ENCODE data around the gene TDRKH. TPM values are rescaled to one million over a fixed set of nuclear protein-coding genes. Genes with fewer than 3 reads are reported as not detected.
A peak's percentile ranks its signal among the peaks of the same experiment; 100 is the strongest.
"Not testable (repeated sequence)": the region's sequence is repeated elsewhere in the genome, so short reads cannot be mapped to it uniquely, and the experiment has no call there.

Gene TDRKH
- total RNA-seq, 1 donor from 2014 or later: 4.7 TPM

DNA sequence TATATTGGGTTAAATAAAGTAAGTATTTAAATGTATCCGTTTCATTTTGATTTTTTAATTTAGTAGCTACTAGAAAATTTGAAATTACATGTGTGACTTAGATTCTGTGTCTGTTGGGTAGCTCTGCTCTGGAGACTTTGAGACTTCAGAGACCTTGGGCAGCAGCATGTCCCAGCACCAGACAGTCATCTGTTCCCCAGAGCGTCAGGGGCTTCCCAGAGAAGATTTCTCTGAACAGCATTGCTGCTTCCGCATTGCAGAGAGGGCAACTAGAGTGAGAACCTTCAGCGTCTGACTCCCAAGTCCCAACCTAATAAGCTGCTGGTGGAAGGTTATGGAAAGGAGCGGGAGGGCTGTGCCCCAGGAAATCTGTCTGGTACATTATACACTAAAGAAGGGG, 8.3 kb upstream of the TDRKH start:
- H3K4me3 ChIP-seq (ENCODE audit: low read length in 3 of 3): no peak overlapping the region
- no peak overlapping the region for H3K9ac ChIP-seq (ENCODE audit: low read depth in 1 of 3, low read length in 3 of 3)
- H3K27me3 ChIP-seq (ENCODE audit: control insufficient read depth in 3 of 3, insufficient read depth in 3 of 3, low read length in 3 of 3): peaks cover 2 to 9% (median 3%) of the 10 kb centered on the region in 3 donors
- no peak overlapping the region for H3K27ac ChIP-seq (ENCODE audit: low read depth, low read length)
- H3K9me3 ChIP-seq (ENCODE audit: control insufficient read depth in 3 of 3, low read length in 3 of 3): no peaks in the 10 kb centered on the region
- peaks cover 0 to 2% (median 0%) of the 10 kb centered on the region in 3 donors for H3K36me3 ChIP-seq (ENCODE audit: control insufficient read depth in 3 of 3, insufficient read depth in 3 of 3, low read length in 3 of 3)
- peaks cover 0 to 19% (median 12%) of the 10 kb centered on the region in 3 donors for H3K4me1 ChIP-seq (ENCODE audit: control insufficient read depth in 3 of 3, insufficient read depth in 3 of 3, low read length in 3 of 3)

- Histone ChIP-seq H3K4me3 (ENCODE audit: low read length in 3 of 3) (peak overlapping the region; percentile 85 to 99 (median 98)), H3K4me1 (ENCODE audit: control insufficient read depth in 3 of 3, insufficient read depth in 3 of 3, low read length in 3 of 3) (peaks cover 8 to 18% (median 9%) of the 10 kb centered on the region in 3 donors), H3K9ac (ENCODE audit: low read depth in 1 of 3, low read length in 3 of 3) (peak overlapping the region; percentile 75 to 84 (median 79)), H3K9me3 (ENCODE audit: control insufficient read depth in 3 of 3, low read length in 3 of 3) (no peaks in the 10 kb centered on the region), H3K27me3 (ENCODE audit: control insufficient read depth in 3 of 3, insufficient read depth in 3 of 3, low read length in 3 of 3) (no peaks in the 10 kb centered on the region), H3K36me3 (ENCODE audit: control insufficient read depth in 3 of 3, insufficient read depth in 3 of 3, low read length in 3 of 3) (no peaks in the 10 kb centered on the region), H3K27ac (ENCODE audit: low read depth, low read length) (peak overlapping the region; percentile 54)
These were observed 796 bp upstream of the TDRKH start for GRCh38 chr1:151790940-151791651.

GRCh38 chr1:151787689-151788088, 2.6 kb downstream of the TDRKH start:
- H3K4me3 ChIP-seq (ENCODE audit: low read length in 3 of 3): no peak overlapping the region
- H3K36me3 ChIP-seq (ENCODE audit: control insufficient read depth in 3 of 3, insufficient read depth in 3 of 3, low read length in 3 of 3): no peaks in the 10 kb centered on the region
- no peak overlapping the region for H3K27ac ChIP-seq (ENCODE audit: low read depth, low read length)
- H3K27me3 ChIP-seq (ENCODE audit: control insufficient read depth in 3 of 3, insufficient read depth in 3 of 3, low read length in 3 of 3): no peaks in the 10 kb centered on the region
- H3K9me3 ChIP-seq (ENCODE audit: control insufficient read depth in 3 of 3, low read length in 3 of 3): no peaks in the 10 kb centered on the region
- peaks cover 8 to 18% (median 9%) of the 10 kb centered on the region in 3 donors for H3K4me1 ChIP-seq (ENCODE audit: control insufficient read depth in 3 of 3, insufficient read depth in 3 of 3, low read length in 3 of 3)
- H3K9ac ChIP-seq (ENCODE audit: low read depth in 1 of 3, low read length in 3 of 3): no peak overlapping the region

DNA sequence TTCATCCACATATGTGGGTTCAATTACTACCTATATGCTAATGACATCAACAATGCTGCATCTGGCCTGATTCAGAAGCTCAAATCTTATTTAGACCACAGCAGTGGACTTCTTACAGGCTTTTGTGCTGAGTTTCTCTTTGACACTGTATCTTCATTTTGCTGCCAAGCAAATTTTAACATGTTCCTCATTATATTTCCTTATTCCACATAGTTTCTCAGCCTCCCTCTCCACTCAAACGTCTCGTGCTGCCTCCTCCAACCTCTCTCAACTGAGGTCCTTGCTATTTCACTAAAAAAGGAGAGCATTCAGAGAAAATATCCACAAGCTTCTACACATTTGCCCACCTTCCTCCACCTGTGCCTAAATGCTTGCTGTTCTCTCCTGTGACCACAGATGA, 6.5 kb downstream of the TDRKH start:
- H3K9me3 ChIP-seq (ENCODE audit: control insufficient read depth in 3 of 3, low read length in 3 of 3): no peaks in the 10 kb centered on the region
- no peak overlapping the region for H3K27ac ChIP-seq (ENCODE audit: low read depth, low read length)
- peaks cover under 1 to 17% (median 16%) of the 10 kb centered on the region in 3 donors for H3K36me3 ChIP-seq (ENCODE audit: control insufficient read depth in 3 of 3, insufficient read depth in 3 of 3, low read length in 3 of 3)
- no peak overlapping the region for H3K4me3 ChIP-seq (ENCODE audit: low read length in 3 of 3)
- H3K27me3 ChIP-seq (ENCODE audit: control insufficient read depth in 3 of 3, insufficient read depth in 3 of 3, low read length in 3 of 3): no peaks in the 10 kb centered on the region
- H3K4me1 ChIP-seq (ENCODE audit: control insufficient read depth in 3 of 3, insufficient read depth in 3 of 3, low read length in 3 of 3): peaks cover 0 to 2% (median 0%) of the 10 kb centered on the region in 3 donors
- H3K9ac ChIP-seq (ENCODE audit: low read depth in 1 of 3, low read length in 3 of 3): no peak overlapping the region

DNA sequence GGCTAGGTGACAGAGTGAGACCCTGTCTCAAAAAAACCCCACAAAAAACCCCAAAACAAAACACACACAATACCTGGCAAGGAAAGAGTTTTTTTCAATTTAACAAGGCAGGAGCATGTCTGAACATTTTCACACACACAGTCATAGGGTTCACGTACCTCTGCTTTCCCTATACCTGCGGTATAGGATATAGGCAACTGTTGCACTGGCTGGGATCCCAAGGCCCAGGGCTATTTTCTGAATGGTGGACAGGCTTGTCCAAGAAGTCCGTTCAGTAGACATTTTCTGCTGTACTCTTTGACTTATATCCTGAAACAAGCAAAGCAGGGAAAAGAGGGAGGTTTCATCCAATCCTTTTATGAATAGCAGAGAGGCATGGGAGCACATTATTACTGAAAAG, 7.6 kb downstream of the TDRKH start:
- Histone ChIP-seq H3K27me3 (ENCODE audit: control insufficient read depth in 3 of 3, insufficient read depth in 3 of 3, low read length in 3 of 3) (no peaks in the 10 kb centered on the region), H3K4me3 (ENCODE audit: low read length in 3 of 3) (no peak overlapping the region), H3K4me1 (ENCODE audit: control insufficient read depth in 3 of 3, insufficient read depth in 3 of 3, low read length in 3 of 3) (no peaks in the 10 kb centered on the region), H3K9ac (ENCODE audit: low read depth in 1 of 3, low read length in 3 of 3) (no peak overlapping the region), H3K9me3 (ENCODE audit: control insufficient read depth in 3 of 3, low read length in 3 of 3) (no peaks in the 10 kb centered on the region), H3K27ac (ENCODE audit: low read depth, low read length) (no peak overlapping the region), H3K36me3 (ENCODE audit: control insufficient read depth in 3 of 3, insufficient read depth in 3 of 3, low read length in 3 of 3) (peaks cover 3 to 24% (median 20%) of the 10 kb centered on the region in 3 donors)

DNA sequence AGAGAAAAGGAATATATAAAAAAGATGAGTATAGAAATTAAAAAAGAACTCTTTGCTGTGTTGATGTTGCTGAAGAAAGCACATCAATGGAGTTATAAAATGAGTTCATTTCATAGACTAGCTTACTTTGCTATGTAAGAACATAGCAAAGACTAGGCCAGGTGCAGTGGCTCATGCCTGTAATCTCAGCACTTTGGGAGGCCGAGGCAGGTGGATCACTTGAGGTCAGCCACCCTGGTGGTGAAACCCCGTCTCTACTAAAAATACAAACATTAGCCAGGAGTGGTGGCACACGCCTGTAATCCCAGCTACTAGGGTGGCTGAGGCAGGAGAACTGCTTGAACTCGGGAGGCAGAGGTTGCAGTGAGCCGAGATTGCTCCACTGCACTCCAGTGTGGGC, 8.3 kb downstream of the TDRKH start:
- not testable (repeated sequence) for H3K9me3 ChIP-seq (ENCODE audit: control insufficient read depth in 3 of 3, low read length in 3 of 3); H3K27me3 ChIP-seq (ENCODE audit: control insufficient read depth in 3 of 3, insufficient read depth in 3 of 3, low read length in 3 of 3); H3K4me3 ChIP-seq (ENCODE audit: low read length in 3 of 3); H3K27ac ChIP-seq (ENCODE audit: low read depth, low read length); H3K4me1 ChIP-seq (ENCODE audit: control insufficient read depth in 3 of 3, insufficient read depth in 3 of 3, low read length in 3 of 3); H3K9ac ChIP-seq (ENCODE audit: low read depth in 1 of 3, low read length in 3 of 3)
- peaks cover 3 to 24% (median 20%) of the 10 kb centered on the region in 3 donors for H3K36me3 ChIP-seq (ENCODE audit: control insufficient read depth in 3 of 3, insufficient read depth in 3 of 3, low read length in 3 of 3)

- not testable (repeated sequence) for H3K9ac ChIP-seq (ENCODE audit: low read depth in 1 of 3, low read length in 3 of 3); H3K4me1 ChIP-seq (ENCODE audit: control insufficient read depth in 3 of 3, insufficient read depth in 3 of 3, low read length in 3 of 3); H3K27me3 ChIP-seq (ENCODE audit: control insufficient read depth in 3 of 3, insufficient read depth in 3 of 3, low read length in 3 of 3); H3K9me3 ChIP-seq (ENCODE audit: control insufficient read depth in 3 of 3, low read length in 3 of 3); H3K4me3 ChIP-seq (ENCODE audit: low read length in 3 of 3); H3K27ac ChIP-seq (ENCODE audit: low read depth, low read length)
- peaks cover 3 to 30% (median 29%) of the 10 kb centered on the region in 3 donors for H3K36me3 ChIP-seq (ENCODE audit: control insufficient read depth in 3 of 3, insufficient read depth in 3 of 3, low read length in 3 of 3)
These were observed 9.6 kb downstream of the TDRKH start for GRCh38 chr1:151780736-151781135.

- Histone ChIP-seq H3K27me3 (ENCODE audit: control insufficient read depth in 3 of 3, insufficient read depth in 3 of 3, low read length in 3 of 3) (no peaks in the 10 kb centered on the region), H3K4me3 (ENCODE audit: low read length in 3 of 3) (no peak overlapping the region), H3K9ac (ENCODE audit: low read depth in 1 of 3, low read length in 3 of 3) (no peak overlapping the region), H3K27ac (ENCODE audit: low read depth, low read length) (no peak overlapping the region), H3K9me3 (ENCODE audit: control insufficient read depth in 3 of 3, low read length in 3 of 3) (no peaks in the 10 kb centered on the region), H3K4me1 (ENCODE audit: control insufficient read depth in 3 of 3, insufficient read depth in 3 of 3, low read length in 3 of 3) (no peaks in the 10 kb centered on the region), H3K36me3 (ENCODE audit: control insufficient read depth in 3 of 3, insufficient read depth in 3 of 3, low read length in 3 of 3) (peaks cover 4 to 38% (median 34%) of the 10 kb centered on the region in 3 donors)
These were observed 10.4 kb downstream of the TDRKH start for GRCh38 chr1:151779852-151780251.

GRCh38 chr1:151777317-151777716, 13.0 kb downstream of the TDRKH start:
- H3K4me1 ChIP-seq (ENCODE audit: control insufficient read depth in 3 of 3, insufficient read depth in 3 of 3, low read length in 3 of 3): no peaks in the 10 kb centered on the region
- no peaks in the 10 kb centered on the region for H3K9me3 ChIP-seq (ENCODE audit: control insufficient read depth in 3 of 3, low read length in 3 of 3)
- H3K36me3 ChIP-seq (ENCODE audit: control insufficient read depth in 3 of 3, insufficient read depth in 3 of 3, low read length in 3 of 3): peaks cover 10 to 52% (median 52%) of the 10 kb centered on the region in 3 donors
- no peak overlapping the region for H3K27ac ChIP-seq (ENCODE audit: low read depth, low read length)
- no peaks in the 10 kb centered on the region for H3K27me3 ChIP-seq (ENCODE audit: control insufficient read depth in 3 of 3, insufficient read depth in 3 of 3, low read length in 3 of 3)
- H3K4me3 ChIP-seq (ENCODE audit: low read length in 3 of 3): no peak overlapping the region
- H3K9ac ChIP-seq (ENCODE audit: low read depth in 1 of 3, low read length in 3 of 3): no peak overlapping the region

DNA sequence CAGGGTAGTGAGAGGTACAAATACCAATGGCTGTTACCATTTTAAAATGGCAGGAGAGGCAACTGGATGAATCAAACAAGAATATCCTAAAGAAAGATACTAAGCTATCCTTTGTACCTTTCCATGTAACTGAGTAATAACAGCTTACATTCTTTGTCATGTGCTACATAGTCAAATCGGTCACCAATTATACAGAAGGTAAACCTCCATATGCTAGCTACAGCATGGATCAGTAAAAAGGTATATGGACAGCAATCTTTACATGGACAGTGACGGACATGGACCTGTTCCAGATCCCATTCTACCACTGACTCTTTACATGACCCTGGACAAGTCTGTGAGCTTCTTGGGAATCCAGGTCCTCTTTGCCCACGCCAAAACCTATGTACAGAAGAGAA, 13.6 kb downstream of the TDRKH start:
- H3K36me3 ChIP-seq (ENCODE audit: control insufficient read depth in 3 of 3, insufficient read depth in 3 of 3, low read length in 3 of 3): peaks cover 10 to 51% (median 48%) of the 10 kb centered on the region in 3 donors
- H3K9me3 ChIP-seq (ENCODE audit: control insufficient read depth in 3 of 3, low read length in 3 of 3): no peaks in the 10 kb centered on the region
- H3K9ac ChIP-seq (ENCODE audit: low read depth in 1 of 3, low read length in 3 of 3): no peak overlapping the region
- no peak overlapping the region for H3K4me3 ChIP-seq (ENCODE audit: low read length in 3 of 3)
- H3K4me1 ChIP-seq (ENCODE audit: control insufficient read depth in 3 of 3, insufficient read depth in 3 of 3, low read length in 3 of 3): no peaks in the 10 kb centered on the region
- H3K27me3 ChIP-seq (ENCODE audit: control insufficient read depth in 3 of 3, insufficient read depth in 3 of 3, low read length in 3 of 3): no peaks in the 10 kb centered on the region
- no peak overlapping the region for H3K27ac ChIP-seq (ENCODE audit: low read depth, low read length)

Measured in skeletal muscle tissue (tissue), 4 donors.